A673 (cell line): ENCODE measurements around the gene MPI. TPM values are rescaled to one million over a fixed set of nuclear protein-coding genes. Genes with fewer than 3 reads are reported as not detected.

Source experiments
- Bru-seq: library from RNA; stranded (reverse); fragments of 400-500 nt; gene quantifications from one replicate; lab custom pipeline; 2021; lab: Mats Ljungman, UMichigan
- BruChase-seq, 2 experiments: library from RNA; stranded (reverse); fragments of 400-500 nt; gene quantifications; one replicate each; lab custom pipeline; 2021; lab: Mats Ljungman, UMichigan
- BruUV-seq: library from RNA; stranded (reverse); fragments of 400-500 nt; replicated peaks from 2 replicates; lab custom pipeline; 2021; lab: Mats Ljungman, UMichigan
- CTCF ChIA-PET: fragments of 300-600 bp; sonication (Branson Sonifier 250); formaldehyde crosslinking; loops from one replicate; lab custom pipeline; 2022; ENCODE audit warnings: antibody characterized with exemption; lab: Charles Lee
- POLR2A ChIA-PET: fragments of 300-600 bp; sonication (Branson Sonifier 250); formaldehyde crosslinking; loops from one replicate; lab custom pipeline; 2022; ENCODE audit warnings: antibody characterized with exemption; ENCODE audit not compliant: low non-redundant PET; lab: Charles Lee
- DNase-seq: peaks from one replicate; pipeline ENCODE4 v3.0.0-alpha.2; 2015; ENCODE audit warnings: low spot score
- H3K27ac ChIP-seq: fragments of 200-600 bp; sonication (generic); 2 replicates; pipeline ENCODE4 v1.5.1; 2016; ENCODE audit warnings: mixed run types, low read depth, mild to moderate bottlenecking, mixed read lengths, antibody characterized with exemption, low read length; ENCODE audit not compliant: poor library complexity, severe bottlenecking
- H3K27me3 ChIP-seq: fragments of 200-600 bp; sonication (generic); replicated peaks from 2 replicates; pipeline ENCODE4 v1.6.1; 2017; ENCODE audit warnings: mixed run types, low read depth, mild to moderate bottlenecking, mixed read lengths, antibody characterized with exemption, low read length; ENCODE audit not compliant: insufficient read depth, poor library complexity
- H3K36me3 ChIP-seq: fragments of 200-600 bp; sonication (generic); 2 replicates; pipeline ENCODE4 v1.6.1; 2016; ENCODE audit warnings: mixed run types, mild to moderate bottlenecking, mixed read lengths, antibody characterized with exemption, low read length; ENCODE audit not compliant: insufficient read depth, poor library complexity, severe bottlenecking
- H3K4me1 ChIP-seq: fragments of 200-600 bp; sonication (generic); 2 replicates; pipeline ENCODE4 v1.6.1; 2017; ENCODE audit warnings: mixed run types, mild to moderate bottlenecking, mixed read lengths, antibody characterized with exemption, low read length; ENCODE audit not compliant: insufficient read depth, poor library complexity, severe bottlenecking
- H3K4me3 ChIP-seq: fragments of 200-600 bp; sonication (generic); 2 replicates; pipeline ENCODE4 v1.5.1; 2016; ENCODE audit warnings: low read depth, mixed run types, mild to moderate bottlenecking, mixed read lengths, low read length; ENCODE audit not compliant: poor library complexity, severe bottlenecking
- H3K9me3 ChIP-seq: fragments of 200-600 bp; sonication (generic); 2 replicates; pipeline ENCODE4 v1.6.1; 2016; ENCODE audit warnings: mixed run types, low read depth, mild to moderate bottlenecking, mixed read lengths, antibody characterized with exemption, low read length; ENCODE audit not compliant: poor library complexity, severe bottlenecking
- EZH2 ChIP-seq: fragments of 200-600 bp; sonication (generic); IDR thresholded peaks from 2 replicates; pipeline ENCODE4 v1.6.1; 2017; ENCODE audit warnings: borderline replicate concordance, low read depth, mild to moderate bottlenecking, mixed read lengths, antibody characterized with exemption, low read length; ENCODE audit not compliant: poor library complexity, severe bottlenecking
- intact Hi-C: fragments of 100-400 bp; cut with micrococcal nuclease; formaldehyde crosslinking; loops from one replicate; pipeline ENCODE4 v1.10.0; 2022; ENCODE audit not compliant: unreplicated experiment
- long read RNA-seq: library from polyadenylated mRNA; stranded (forward); transcript quantifications from one replicate; pipeline ENCODE4 v2.0.0, GENCODE V29; 2022
- total RNA-seq: library from RNA; stranded (reverse); gene quantifications from 2 replicates; pipeline ENCODE4 v1.2.3, GENCODE V29; 2021
- TF ChIP-seq, protein P1 (sequence below): fragments of 300-800, 200-600 bp; sonication (generic); conservative IDR thresholded peaks from 2 replicates; pipeline ENCODE4 v1.5.1; 2017; ENCODE audit warnings: low read depth, mild to moderate bottlenecking, antibody characterized with exemption, low read length, moderate library complexity, mixed read lengths

The MPI gene, protein sequence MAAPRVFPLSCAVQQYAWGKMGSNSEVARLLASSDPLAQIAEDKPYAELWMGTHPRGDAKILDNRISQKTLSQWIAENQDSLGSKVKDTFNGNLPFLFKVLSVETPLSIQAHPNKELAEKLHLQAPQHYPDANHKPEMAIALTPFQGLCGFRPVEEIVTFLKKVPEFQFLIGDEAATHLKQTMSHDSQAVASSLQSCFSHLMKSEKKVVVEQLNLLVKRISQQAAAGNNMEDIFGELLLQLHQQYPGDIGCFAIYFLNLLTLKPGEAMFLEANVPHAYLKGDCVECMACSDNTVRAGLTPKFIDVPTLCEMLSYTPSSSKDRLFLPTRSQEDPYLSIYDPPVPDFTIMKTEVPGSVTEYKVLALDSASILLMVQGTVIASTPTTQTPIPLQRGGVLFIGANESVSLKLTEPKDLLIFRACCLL
- total RNA-seq (48.2 and 62.8 TPM in 2 replicates), Bru-seq, nascent RNA (percentile 60 among the genes with signal in this experiment), BruChase-seq, experiment 1, labeled RNA remaining after a 2-hour chase (percentile 53 among the genes with signal in this experiment), BruChase-seq, experiment 2, labeled RNA remaining after a 6-hour chase (percentile 63 among the genes with signal in this experiment)
- long read RNA-seq, full-length matches to known transcripts, result 41 of 55 reads
- long read RNA-seq, partial matches to known transcripts, result 8 of 55 reads
- long read RNA-seq, other reads (novel, unspliced or antisense), result 6 of 55 reads

DNA sequence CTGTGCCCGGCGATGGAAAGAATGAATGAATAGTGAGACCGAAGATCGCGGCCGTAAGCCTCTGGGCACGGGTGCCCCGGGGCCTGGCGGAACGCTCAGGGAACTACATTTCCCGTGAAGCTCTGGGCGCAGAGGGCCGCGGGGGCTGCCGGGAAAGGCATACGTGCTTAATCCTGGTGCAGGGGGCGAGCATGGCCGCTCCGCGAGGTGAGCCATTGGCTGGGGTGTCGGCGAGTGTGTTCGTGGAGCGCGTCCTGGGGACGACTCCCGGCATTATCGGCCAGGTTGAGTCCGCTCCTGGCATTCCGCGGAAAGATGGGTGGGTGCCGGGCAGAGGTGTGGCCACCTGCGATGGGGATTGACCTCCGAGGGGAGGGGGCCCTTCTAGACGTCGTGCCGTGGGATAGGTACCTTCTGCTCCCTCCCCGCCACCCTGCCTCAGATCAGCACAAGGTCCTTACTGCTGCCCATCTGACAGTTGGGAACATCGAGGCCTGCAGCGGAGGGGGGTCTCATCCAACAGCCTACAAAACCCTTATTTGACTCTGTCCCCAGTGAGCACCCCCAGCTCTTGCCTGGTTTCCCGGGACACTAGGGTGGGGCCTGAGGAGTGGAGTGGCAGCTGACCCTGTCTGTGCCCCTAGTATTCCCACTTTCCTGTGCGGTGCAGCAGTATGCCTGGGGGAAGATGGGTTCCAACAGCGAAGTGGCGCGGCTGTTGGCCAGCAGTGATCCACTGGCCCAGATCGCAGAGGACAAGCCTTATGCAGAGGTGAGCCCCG is at the start of gene MPI:
Gene MPI (plus strand): TSS at position 160 of the 782 bp plus-strand sequence. CDS start 32 bp downstream, at position 192.
- Histone ChIP-seq H3K36me3 (peaks cover 18% of the 10 kb centered on the region), H3K27ac (peak within 1 kb of the TSS; percentile 81), H3K4me3 (peak within 1 kb of the TSS; percentile 62), H3K4me1 (no peaks in the 10 kb centered on the region), H3K27me3 (no peaks in the 10 kb centered on the region), H3K9me3 (no peaks in the 10 kb centered on the region)
- peak; percentile 92 for DNase-seq
- TSS peak; percentile 80 for BruUV-seq
- intact Hi-C loops, result no loop called here
- POLR2A ChIA-PET, result no interaction called here
- TF ChIP-seq, protein P1, sequence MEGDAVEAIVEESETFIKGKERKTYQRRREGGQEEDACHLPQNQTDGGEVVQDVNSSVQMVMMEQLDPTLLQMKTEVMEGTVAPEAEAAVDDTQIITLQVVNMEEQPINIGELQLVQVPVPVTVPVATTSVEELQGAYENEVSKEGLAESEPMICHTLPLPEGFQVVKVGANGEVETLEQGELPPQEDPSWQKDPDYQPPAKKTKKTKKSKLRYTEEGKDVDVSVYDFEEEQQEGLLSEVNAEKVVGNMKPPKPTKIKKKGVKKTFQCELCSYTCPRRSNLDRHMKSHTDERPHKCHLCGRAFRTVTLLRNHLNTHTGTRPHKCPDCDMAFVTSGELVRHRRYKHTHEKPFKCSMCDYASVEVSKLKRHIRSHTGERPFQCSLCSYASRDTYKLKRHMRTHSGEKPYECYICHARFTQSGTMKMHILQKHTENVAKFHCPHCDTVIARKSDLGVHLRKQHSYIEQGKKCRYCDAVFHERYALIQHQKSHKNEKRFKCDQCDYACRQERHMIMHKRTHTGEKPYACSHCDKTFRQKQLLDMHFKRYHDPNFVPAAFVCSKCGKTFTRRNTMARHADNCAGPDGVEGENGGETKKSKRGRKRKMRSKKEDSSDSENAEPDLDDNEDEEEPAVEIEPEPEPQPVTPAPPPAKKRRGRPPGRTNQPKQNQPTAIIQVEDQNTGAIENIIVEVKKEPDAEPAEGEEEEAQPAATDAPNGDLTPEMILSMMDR, result no peak
- no peak for TF ChIP-seq EZH2
- CTCF ChIA-PET, result interaction anchor here (1.0 to 1.3 kb wide), 2 partner anchors 12 to 119 kb away, joined by 3 to 5 read pairs; no protein-coding TSS in a partner anchor

DNA sequence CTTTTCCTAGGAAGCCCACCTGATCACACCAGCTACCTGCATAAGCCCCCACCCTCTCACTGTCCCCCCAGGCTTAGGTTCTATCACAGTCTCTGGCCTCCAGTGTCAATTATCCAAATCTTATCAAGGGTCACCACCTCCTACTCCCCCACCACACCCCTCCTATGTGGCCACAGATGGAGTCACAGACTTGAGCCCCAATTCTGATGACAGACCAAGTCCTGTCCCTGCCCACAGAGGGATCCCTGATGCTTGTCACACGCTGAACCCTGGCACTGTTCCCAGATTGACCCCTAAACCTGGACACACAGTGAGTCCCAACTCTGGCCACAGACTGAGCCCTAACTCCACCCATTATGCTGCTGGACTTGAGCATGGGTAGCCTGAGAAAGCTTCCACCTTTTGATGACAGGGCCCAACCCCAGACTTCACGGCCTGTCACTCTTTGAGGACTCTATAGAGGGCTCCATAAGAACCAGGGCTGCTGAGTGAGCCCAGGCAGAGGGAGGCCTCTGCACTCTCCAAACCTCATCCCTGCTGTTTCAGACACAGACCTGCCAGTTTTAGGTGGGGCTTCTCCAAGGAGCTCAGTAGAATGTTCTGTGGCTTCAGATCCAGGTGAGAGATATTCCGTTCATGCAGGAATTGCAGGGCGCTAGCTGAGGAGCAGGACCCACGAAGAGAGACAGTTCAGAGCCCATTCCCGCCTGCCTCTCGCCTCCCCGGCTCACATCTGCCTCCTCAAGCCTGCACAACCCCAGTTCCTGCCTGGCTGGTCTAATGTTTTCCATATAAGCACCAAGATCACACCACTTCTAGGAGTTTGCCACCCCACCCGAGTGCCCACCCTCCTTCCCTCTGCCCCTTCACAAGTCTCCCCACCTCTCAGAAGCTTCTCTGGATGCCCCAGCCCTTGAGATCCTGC is 48.7 kb upstream of the MPI start:
- TF ChIP-seq, protein P1, result no peak
- no peak for TF ChIP-seq EZH2
- peaks cover 8% of the 10 kb centered on the region for H3K36me3 ChIP-seq
- DNase-seq, result no peak
- POLR2A ChIA-PET, result interaction anchor here (0.5 kb wide), 1 partner anchor 14 kb away, joined by 3 read pairs; no protein-coding TSS in a partner anchor
- H3K4me3 ChIP-seq, result no peak overlapping the region
- BruUV-seq, result no TSS peak
- H3K27me3 ChIP-seq, result no peaks in the 10 kb centered on the region
- CTCF ChIA-PET, result interaction anchor here (1.0 kb wide), 1 partner anchor 61 kb away, joined by 3 read pairs; no protein-coding TSS in a partner anchor
- no peaks in the 10 kb centered on the region for H3K9me3 ChIP-seq
- intact Hi-C loops, result loop anchor here (5.0 kb wide), 1 partner anchor 61 kb away; no protein-coding TSS in a partner anchor
- peaks cover 8% of the 10 kb centered on the region for H3K4me1 ChIP-seq
- no peak overlapping the region for H3K27ac ChIP-seq
